Lower leg skin (tissue), 3 donors: ENCODE data around the gene MRPL32.

Source experiments
- CTCF ChIP-seq, 3 donors: fragments of 450-650 bp; IDR thresholded peaks; one replicate each; pipeline ENCODE4 v1.5.1; 2016; ENCODE audit warnings: antibody characterized with exemption in 3 of 3, mild to moderate bottlenecking in 3 of 3, moderate library complexity in 2 of 3
- POLR2A ChIP-seq, 2 donors: fragments of 450-650 bp; IDR thresholded peaks; one replicate each; pipeline ENCODE4 v1.6.1; 2016 to 2017; ENCODE audit warnings: antibody characterized with exemption in 2 of 2, mild to moderate bottlenecking in 1 of 2, moderate library complexity in 1 of 2

GRCh38 chr7:42984137-42984536 lies 52.0 kb downstream of the MRPL32 start:
- TF ChIP-seq CTCF (IDR thresholded peaks at IDR 0.05) (no peak), POLR2A (IDR thresholded peaks at IDR 0.05) (no peak)
